GM10248 (cell line): ENCODE data around the gene EREG.

Experiments
- CTCF ChIA-PET: fragments of 300-600 bp; sonication (Branson Sonifier 250); formaldehyde crosslinking; extraction: SDS; loops from one replicate; lab custom pipeline; 2021; ENCODE audit warnings: antibody characterized with exemption; lab: Yijun Ruan, JAX
- POLR2A ChIA-PET: fragments of 350-650 bp; sonication (Branson Sonifier 250); formaldehyde crosslinking; extraction: SDS; loops from one replicate; lab custom pipeline; 2020; ENCODE audit warnings: antibody characterized with exemption; lab: Yijun Ruan, JAX
- DNase-seq: peaks from one replicate; pipeline ENCODE4 v3.0.0; 2012; ENCODE audit errors: extremely low spot score
- CTCF ChIP-seq: IDR thresholded peaks from 2 replicates; pipeline ENCODE4 v1.5.1; 2012; ENCODE audit warnings: mild to moderate bottlenecking, low read depth; ENCODE audit errors: extremely low read depth, missing control alignments, control extremely low read depth

Gene EREG

GRCh38 chr4:74433043-74433442 is 68.1 kb downstream of the EREG start:
- CTCF ChIA-PET, result no interaction called here
- TF ChIP-seq CTCF, result no peak
- POLR2A ChIA-PET, result no interaction called here
- DNase-seq, result no peak

- ChIA-PET CTCF (no interaction called here), POLR2A (no interaction called here)
- TF ChIP-seq CTCF, result no peak
- DNase-seq, result no peak
These were observed 68.7 kb downstream of the EREG start for GRCh38 chr4:74433541-74434172.

- DNase-seq, result no peak
- no peak for TF ChIP-seq CTCF
- POLR2A ChIA-PET, result no interaction called here
- CTCF ChIA-PET, result interaction anchor here (1.1 kb wide), 1 partner anchor 12 kb away, joined by 3 read pairs; no protein-coding TSS in a partner anchor
These were observed 70.4 kb downstream of the EREG start for GRCh38 chr4:74435296-74435695.

GRCh38 chr4:74437866-74438265 is 72.9 kb downstream of the EREG start:
- no peak for TF ChIP-seq CTCF
- POLR2A ChIA-PET, result no interaction called here
- CTCF ChIA-PET, result interaction anchor here (2.0 kb wide), 1 partner anchor 11 kb away, joined by 8 read pairs; no protein-coding TSS in a partner anchor
- no peak for DNase-seq
